ENCODE measurements around the gene RBKS.

RBKS gene

DNA sequence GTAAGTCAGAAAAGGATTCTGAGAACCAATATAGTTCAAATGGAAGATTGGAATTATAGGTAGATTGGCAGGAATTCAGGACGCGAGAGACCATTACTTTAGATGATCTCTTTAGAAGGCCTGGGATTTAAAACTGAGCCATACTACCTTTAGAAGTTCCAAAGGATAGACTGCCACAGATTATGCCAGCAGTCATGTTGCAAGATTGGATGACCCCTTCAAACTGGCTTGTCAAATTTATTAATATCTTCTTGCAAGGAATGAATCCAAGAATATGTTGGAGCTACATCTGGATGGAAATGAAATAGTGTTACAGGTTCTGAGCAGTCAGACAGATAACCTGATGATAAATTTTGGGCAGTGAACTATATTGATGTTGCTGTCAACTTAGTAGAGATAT lies 22.3 kb upstream of the RBKS start:
- intact Hi-C loops (cut with DNase I; ENCODE audit: low total_unique reads): no loop called here
- H3K9me3 ChIP-seq: no peaks in the 10 kb centered on the region
- H3K27me3 ChIP-seq: no peaks in the 10 kb centered on the region
- no peak overlapping the region for H3K27ac ChIP-seq
- no peak for TF ChIP-seq CTCF (IDR thresholded peaks at IDR 0.05)
- H3K4me3 ChIP-seq: no peak overlapping the region
- H3K4me1 ChIP-seq: peaks cover 0 to 34% (median 20%) of the 10 kb centered on the region in 4 donors
- no peak for DNase-seq
- H3K36me3 ChIP-seq: peaks cover 0 to 4% (median 0%) of the 10 kb centered on the region in 3 donors

DNA sequence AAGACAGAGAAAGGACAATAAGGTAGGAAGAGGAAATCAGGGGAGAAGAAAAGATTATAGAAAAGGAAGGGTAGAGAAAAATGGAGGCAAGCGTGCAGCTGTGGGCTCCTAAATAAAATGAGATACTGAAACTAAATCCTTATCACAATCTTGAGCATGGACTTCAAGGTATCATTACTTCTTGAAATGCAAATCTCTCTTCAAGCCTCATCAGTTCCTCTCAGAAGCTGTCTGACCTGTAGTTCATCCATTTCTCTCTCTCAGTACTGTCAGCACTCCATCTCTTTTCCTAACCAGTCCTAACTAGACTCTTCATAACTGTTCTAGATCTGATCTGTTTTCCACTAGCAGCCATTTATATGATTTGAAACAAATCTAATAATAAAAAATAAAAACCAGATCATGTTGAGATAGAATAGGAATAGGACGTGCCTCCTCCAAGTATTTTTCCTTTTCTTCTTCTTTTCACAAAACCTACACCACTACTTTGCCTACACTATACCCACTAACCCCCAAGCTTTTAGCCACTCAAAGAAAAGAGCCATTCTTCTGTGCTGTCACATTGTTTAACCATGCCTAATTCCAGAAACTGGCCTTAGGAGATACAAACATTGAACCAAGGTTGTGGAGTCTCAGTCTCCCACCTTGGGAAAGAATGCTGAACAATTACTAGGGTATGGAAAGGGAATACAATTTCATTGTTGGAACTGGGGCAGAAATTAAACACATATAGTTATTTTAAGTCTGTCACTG lies 21.4 kb upstream of the RBKS start:
- no peak overlapping the region for H3K4me3 ChIP-seq
- no peaks in the 10 kb centered on the region for H3K9me3 ChIP-seq
- H3K27ac ChIP-seq: no peak overlapping the region
- H3K36me3 ChIP-seq: peaks cover 0 to 4% (median 0%) of the 10 kb centered on the region in 3 donors
- DNase-seq: no peak
- intact Hi-C loops (cut with DNase I; ENCODE audit: low total_unique reads): no loop called here
- H3K27me3 ChIP-seq: no peaks in the 10 kb centered on the region
- TF ChIP-seq CTCF (IDR thresholded peaks at IDR 0.05): no peak
- H3K4me1 ChIP-seq: peaks cover 0 to 28% (median 19%) of the 10 kb centered on the region in 4 donors

- H3K36me3 ChIP-seq: peaks cover 0 to 4% (median 0%) of the 10 kb centered on the region in 3 donors
- peaks cover 0 to 11% (median 6%) of the 10 kb centered on the region in 4 donors for H3K4me1 ChIP-seq
- no peaks in the 10 kb centered on the region for H3K9me3 ChIP-seq
- intact Hi-C loops (cut with DNase I; ENCODE audit: low total_unique reads): no loop called here
- H3K4me3 ChIP-seq: no peak overlapping the region
- TF ChIP-seq CTCF (IDR thresholded peaks at IDR 0.05): no peak
- H3K27me3 ChIP-seq: no peaks in the 10 kb centered on the region
- no peak for DNase-seq
- no peak overlapping the region for H3K27ac ChIP-seq
Measured at GRCh38 chr2:27909901-27910300, 19.7 kb upstream of the RBKS start.

DNA sequence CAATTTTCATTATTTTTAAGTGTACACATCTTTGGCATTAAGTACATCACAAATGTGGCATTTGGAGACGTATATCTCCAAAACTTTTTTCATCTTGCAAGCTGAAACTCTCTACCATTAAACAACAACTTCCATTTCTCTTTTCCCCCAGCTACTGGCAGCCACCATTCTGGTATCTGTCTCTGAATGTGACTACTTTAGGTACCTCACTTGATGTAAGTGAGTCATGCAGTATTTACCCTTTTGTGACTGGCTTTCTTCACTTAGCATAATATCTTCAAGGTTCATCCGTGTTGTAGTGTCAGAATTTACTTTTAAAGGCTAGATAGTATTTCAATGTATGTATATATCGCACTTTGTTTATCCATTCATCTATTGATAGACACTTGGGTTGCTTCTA lies 17.4 kb upstream of the RBKS start:
- H3K27ac ChIP-seq: no peak overlapping the region
- DNase-seq: no peak
- TF ChIP-seq CTCF (IDR thresholded peaks at IDR 0.05): no peak
- H3K36me3 ChIP-seq: peaks cover 0 to 4% (median 0%) of the 10 kb centered on the region in 3 donors
- H3K4me1 ChIP-seq: peaks cover 0 to 7% (median 3%) of the 10 kb centered on the region in 4 donors
- intact Hi-C loops (cut with DNase I; ENCODE audit: low total_unique reads): no loop called here
- H3K27me3 ChIP-seq: no peaks in the 10 kb centered on the region
- H3K4me3 ChIP-seq: no peak overlapping the region
- no peaks in the 10 kb centered on the region for H3K9me3 ChIP-seq

- intact Hi-C loops (cut with DNase I; ENCODE audit: low total_unique reads): no loop called here
- Histone ChIP-seq H3K4me3 (no peak overlapping the region), H3K9me3 (no peaks in the 10 kb centered on the region), H3K27me3 (no peaks in the 10 kb centered on the region), H3K36me3 (peaks cover 0 to 4% (median 0%) of the 10 kb centered on the region in 3 donors), H3K27ac (no peak overlapping the region), H3K4me1 (peaks cover 0 to 13% (median 3%) of the 10 kb centered on the region in 4 donors)
- no peak for TF ChIP-seq CTCF (IDR thresholded peaks at IDR 0.05)
- no peak for DNase-seq
Measured at GRCh38 chr2:27906074-27906473, 15.9 kb upstream of the RBKS start.

All from tibial artery (tissue), 4 donors.